HG02885 (cell line): Measurements from ENCODE around the gene ZNF700.
"Not testable (repeated sequence)": the region's sequence is repeated elsewhere in the genome, so short reads cannot be mapped to it uniquely, and the experiment has no call there.

Experiments used
- ATAC-seq: cut with Tn5 transposase; IDR thresholded peaks from one replicate; pipeline ENCODE4 v1.9.1; 2021; ENCODE audit warnings: mild to moderate bottlenecking; ENCODE audit not compliant: unreplicated experiment, poor library complexity

ZNF700 gene

GRCh38 chr19:11935829-11936228 is 10.9 kb downstream of the ZNF700 start:
- not testable (repeated sequence) for ATAC-seq

- not testable (repeated sequence) for ATAC-seq
Measured at GRCh38 chr19:11938383-11938782, 13.5 kb downstream of the ZNF700 start.

GRCh38 chr19:11941361-11941887 is 16.5 kb downstream of the ZNF700 start:
- ATAC-seq, result not testable (repeated sequence)

- no peak for ATAC-seq
Measured at GRCh38 chr19:11942008-11942842, 17.3 kb downstream of the ZNF700 start.

DNA sequence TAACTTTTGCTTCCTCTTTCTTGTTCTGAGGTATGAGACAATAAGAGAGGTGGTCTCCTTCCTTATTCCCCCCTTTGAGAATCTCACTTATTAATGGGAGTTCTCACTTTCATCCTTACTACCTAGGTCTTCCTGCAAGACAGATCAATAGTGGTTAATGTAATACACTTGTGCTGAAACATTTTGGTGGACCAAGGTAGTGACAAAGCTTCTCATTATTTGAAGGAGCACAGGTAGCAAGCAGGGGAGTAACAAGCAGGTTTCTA is 17.9 kb downstream of the ZNF700 start:
- no peak for ATAC-seq

DNA sequence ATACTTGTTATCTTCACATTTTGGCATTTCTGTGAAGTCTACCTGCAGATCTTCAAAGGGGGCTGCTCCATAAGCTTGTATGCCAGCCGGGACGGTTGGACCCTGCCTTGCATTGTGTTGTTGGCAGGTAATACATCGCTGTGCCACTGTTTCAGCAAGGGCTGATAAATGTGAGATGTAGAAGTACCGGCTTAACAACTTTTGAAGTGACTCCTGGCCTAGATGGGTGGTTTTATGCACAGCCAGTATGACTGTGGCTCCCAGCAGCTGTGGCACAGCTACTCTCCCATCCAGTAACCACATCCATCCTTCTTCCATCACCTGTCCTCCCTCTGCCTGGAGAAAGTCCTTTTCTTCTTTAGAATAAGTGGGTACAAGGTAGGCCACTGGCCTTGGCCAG is 19.7 kb downstream of the ZNF700 start:
- no peak for ATAC-seq

- ATAC-seq, result no peak
Measured at GRCh38 chr19:11948646-11949045, 23.7 kb downstream of the ZNF700 start.

DNA sequence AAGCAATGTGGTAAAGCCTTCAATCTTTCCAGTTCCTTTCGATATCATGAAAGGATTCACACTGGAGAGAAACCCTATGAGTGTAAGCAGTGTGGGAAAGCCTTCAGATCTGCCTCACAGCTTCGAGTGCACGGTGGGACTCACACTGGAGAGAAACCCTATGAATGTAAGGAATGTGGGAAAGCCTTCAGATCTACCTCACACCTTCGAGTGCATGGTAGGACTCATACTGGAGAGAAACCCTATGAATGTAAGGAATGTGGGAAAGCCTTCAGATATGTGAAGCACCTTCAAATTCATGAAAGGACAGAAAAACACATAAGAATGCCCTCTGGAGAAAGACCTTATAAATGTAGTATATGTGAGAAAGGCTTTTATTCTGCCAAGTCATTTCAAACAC is 24.3 kb downstream of the ZNF700 start:
- no peak for ATAC-seq

GRCh38 chr19:11949614-11950080 is 24.7 kb downstream of the ZNF700 start:
- not testable (repeated sequence) for ATAC-seq

- no peak for ATAC-seq
Measured at GRCh38 chr19:11950312-11950711, 25.4 kb downstream of the ZNF700 start.

DNA sequence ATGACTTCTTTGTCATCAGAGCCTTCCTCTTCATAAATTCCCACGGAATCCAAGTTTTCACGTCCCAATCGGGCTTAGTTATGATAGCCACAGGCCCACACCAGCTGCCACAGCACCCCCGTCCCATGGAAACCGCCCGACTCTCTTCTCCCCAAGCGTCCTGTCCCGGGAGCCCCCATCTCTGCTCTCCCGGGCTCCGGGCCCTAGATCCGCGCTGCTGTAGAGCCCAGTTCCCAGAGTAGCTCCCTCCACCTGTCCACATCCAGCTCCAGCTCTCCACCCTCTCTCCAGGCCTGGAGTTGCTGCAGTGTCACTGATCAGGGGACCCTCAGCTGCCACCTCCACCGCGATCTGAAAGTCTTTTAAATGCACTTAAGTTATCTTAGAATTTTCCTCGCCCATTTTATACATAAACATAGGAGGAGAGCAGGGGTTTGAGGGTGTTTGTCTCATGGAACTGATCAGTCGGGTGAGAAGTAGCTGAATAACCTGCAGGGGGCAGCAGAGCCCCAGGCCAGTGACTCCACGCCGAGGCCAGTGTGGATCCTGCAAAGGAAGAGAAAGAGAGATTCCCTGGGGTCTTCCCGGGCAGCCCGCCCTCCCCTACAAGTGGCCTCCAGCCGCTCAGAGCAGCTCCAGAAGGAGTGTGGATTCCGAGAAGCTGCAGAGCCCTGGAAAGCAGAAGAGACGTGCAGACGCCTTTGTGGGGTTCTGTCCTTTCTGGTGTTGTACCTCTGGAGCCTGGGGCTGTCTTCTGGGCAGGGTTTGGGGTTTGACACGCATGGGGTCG is 38.9 kb downstream of the ZNF700 start:
- ATAC-seq, result no peak

DNA sequence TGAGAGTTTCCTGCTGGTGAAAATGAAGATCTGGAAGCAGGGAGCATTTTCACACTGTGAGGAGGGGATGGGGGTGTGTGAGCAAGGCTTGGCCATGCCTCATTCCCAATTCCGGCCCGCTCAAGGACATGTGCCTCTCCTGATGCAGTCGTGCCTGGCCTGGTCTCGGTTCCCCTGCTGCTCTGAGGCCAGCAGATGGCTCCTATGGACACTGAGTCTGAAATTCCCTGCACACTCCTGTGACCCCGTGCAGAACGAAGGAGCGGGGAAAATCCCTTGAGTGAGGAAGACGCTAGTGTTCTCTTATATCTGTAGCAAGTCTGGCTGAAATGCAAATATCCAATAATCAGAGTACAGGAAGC is 39.6 kb downstream of the ZNF700 start:
- no peak for ATAC-seq

DNA sequence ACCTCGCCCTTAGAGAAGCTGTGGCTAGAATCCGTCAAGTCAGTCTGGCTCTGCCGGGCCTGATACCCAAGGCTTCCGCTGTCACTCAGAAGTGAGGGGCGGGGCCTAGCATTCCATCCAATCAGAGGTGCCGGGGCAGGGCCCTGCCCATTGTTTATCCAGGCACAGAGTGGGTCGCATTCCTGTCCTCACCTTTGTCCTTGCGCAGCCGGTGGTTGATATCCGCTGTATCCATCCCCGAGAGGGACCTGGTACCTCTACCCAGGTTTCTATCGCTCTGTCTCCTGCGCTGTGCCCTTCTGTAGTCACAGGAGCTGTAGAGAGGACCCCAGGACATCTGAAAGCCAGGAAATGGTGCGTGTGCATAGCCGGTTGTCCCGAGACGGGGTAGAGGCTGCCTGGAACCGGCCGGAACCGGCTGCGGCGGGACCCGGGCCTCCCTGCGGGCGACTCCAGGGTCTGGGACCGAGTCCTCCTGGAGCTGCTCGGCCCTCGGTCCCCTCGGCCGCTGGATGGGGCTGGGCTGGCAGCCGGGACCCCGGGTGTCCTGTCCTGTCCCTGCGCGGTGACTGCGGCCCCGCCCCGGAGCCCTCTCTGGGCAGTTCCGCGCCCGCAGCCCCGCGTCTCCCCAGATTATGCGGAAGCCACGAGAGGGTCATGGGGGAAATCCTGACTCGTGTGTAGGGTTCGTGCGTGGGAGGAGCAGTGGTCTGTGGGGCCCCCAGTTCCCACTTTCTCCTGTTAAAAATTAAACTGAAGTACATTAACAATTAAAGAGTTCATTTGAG is 40.1 kb downstream of the ZNF700 start, which contains the start of gene ZNF763:
ZNF763 (plus strand) TSS at position 183 of the 788 bp plus-strand sequence; CDS start at position 352, 169 bp downstream.
- ATAC-seq, result peak; percentile 91

DNA sequence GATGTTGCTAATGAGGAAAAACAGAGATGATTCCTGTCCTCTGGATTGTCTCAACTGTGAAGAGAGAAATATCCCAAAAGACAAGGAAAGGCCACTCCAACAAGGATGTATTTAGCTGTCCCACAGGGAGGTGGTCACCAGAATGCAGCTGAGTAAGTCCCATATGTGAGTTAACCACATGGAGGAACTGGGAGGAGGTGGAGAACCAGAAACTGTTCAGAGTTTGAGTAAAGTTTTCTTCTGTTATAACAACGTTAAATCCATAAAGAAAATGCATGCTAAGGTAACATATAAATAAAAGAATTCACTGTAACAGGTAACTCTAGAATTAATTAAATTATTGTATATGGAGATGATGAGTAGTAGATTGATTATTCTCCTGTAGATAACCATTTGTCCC is 45.3 kb downstream of the ZNF700 start:
- ATAC-seq, result no peak

- ATAC-seq, result no peak
Measured at GRCh38 chr19:11971041-11971440, 46.1 kb downstream of the ZNF700 start.

DNA sequence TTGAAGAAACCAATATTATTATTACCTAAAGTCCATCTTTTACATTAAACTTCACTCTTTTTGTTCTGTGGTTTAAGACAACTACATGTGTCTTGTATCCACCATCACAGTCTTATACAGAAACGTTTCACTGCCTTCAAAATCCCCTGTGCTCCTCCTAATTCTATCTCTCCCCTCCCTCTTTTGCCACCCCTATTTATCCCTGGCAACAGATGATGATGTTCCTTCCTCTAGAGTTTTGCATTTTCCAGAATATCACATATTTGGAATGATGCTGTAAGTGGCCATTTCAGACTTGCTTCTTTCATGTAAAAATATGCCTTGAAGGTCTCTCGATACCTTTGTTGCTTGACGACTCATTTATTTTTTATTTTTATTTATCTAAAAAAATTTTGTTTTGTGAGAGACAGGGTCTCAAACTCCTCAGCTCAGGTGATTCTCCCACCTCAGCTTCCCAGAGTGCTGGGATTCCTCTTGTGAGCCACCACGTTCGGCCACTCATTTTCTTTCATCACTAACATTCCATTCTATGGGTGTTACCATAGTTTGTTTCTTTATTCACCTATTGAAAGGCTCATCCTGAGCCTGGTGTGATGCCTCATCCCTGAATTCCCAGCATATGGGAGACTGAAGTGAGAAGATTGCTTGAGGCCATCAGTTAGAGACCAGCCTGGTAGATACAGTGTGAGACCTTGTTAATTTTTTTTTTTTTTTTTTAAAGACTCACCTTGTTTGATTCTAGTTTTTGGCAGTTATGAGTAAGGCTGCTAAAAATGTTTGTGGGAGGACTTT is 48.3 kb downstream of the ZNF700 start:
- ATAC-seq, result no peak

DNA sequence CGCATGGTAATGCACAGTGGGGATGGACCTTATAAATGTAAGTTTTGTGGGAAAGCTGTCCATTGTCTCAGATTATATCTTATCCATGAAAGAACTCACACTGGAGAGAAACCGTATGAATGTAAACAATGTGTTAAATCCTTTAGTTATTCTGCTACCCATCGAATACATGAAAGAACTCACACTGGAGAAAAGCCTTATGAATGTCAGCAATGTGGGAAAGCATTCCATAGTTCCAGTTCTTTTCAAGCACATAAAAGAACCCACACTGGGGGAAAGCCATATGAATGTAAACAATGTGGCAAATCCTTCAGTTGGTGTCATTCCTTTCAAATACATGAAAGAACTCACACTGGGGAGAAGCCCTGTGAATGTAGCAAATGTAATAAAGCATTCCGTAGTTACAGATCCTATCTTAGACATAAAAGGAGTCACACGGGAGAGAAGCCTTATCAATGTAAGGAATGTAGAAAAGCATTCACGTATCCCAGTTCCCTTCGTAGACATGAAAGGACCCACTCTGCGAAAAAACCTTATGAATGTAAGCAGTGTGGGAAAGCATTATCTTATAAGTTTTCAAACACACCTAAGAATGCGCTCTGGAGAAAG is 53.7 kb downstream of the ZNF700 start:
- ATAC-seq, result no peak

DNA sequence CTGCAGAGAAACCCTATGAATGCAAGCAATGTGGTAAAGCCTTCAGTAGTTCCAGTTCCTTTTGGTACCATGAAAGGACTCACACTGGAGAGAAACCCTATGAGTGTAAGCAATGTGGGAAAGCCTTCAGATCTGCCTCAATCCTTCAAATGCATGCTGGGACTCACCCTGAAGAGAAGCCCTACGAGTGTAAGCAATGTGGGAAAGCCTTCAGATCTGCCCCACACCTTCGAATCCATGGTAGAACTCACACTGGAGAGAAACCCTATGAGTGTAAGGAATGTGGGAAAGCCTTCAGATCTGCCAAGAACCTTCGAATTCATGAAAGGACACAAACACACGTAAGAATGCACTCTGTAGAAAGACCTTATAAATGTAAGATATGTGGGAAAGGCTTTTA is 54.6 kb downstream of the ZNF700 start:
- ATAC-seq, result no peak

GRCh38 chr19:11982526-11982925 is 57.6 kb downstream of the ZNF700 start:
- ATAC-seq, result no peak
